ENCODE results near the gene CYP4V2. TPM values are rescaled to one million over a fixed set of nuclear protein-coding genes. Genes with fewer than 3 reads are reported as not detected.

Gene CYP4V2
- total and polyA plus RNA-seq, 3 experiments from 2014 or later, result 10.9 to 30.1 (median 11.8) TPM

- no peak overlapping the region for H3K27ac ChIP-seq (ENCODE audit: low read depth, low read length)
- no peaks in the 10 kb centered on the region for H3K27me3 ChIP-seq (ENCODE audit: insufficient read depth, low read length, poor library complexity, severe bottlenecking)
- H3K4me1 ChIP-seq (ENCODE audit: insufficient read depth, low read length), result no peaks in the 10 kb centered on the region
- POLR2A ChIA-PET, result no interaction called here
- Mint-ChIP-seq H3K4me1 (no peaks in the 10 kb centered on the region), H3K27ac (no peak overlapping the region), H3K36me3 (peaks cover 13 to 23% (median 19%) of the 10 kb centered on the region in 3 donors), H3K4me3 (no peak overlapping the region), H3K9me3 (no peaks in the 10 kb centered on the region), H3K27me3 (peaks cover 0 to 1% of the 10 kb centered on the region in 2 donors)
- no peaks in the 10 kb centered on the region for H3K36me3 ChIP-seq (ENCODE audit: insufficient read depth, low read length)
- CTCF ChIA-PET, result no interaction called here
- H3K9me3 ChIP-seq (ENCODE audit: low read length), result no peaks in the 10 kb centered on the region
- no peak for DNase-seq
- no peak overlapping the region for H3K4me3 ChIP-seq (ENCODE audit: low read length)
Observed at GRCh38 chr4:186255122-186255521, 63.8 kb downstream of the CYP4V2 start.

- H3K4me1 ChIP-seq (ENCODE audit: insufficient read depth, low read length), result no peaks in the 10 kb centered on the region
- Mint-ChIP-seq H3K9me3 (no peaks in the 10 kb centered on the region), H3K36me3 (peaks cover 7 to 10% (median 9%) of the 10 kb centered on the region in 3 donors), H3K4me3 (no peak overlapping the region), H3K27ac (no peak overlapping the region), H3K4me1 (no peaks in the 10 kb centered on the region), H3K27me3 (peaks cover 4 to 6% of the 10 kb centered on the region in 2 donors)
- DNase-seq, result no peak
- no peaks in the 10 kb centered on the region for H3K9me3 ChIP-seq (ENCODE audit: low read length)
- no peaks in the 10 kb centered on the region for H3K36me3 ChIP-seq (ENCODE audit: insufficient read depth, low read length)
- H3K4me3 ChIP-seq (ENCODE audit: low read length), result no peak overlapping the region
- no peaks in the 10 kb centered on the region for H3K27me3 ChIP-seq (ENCODE audit: insufficient read depth, low read length, poor library complexity, severe bottlenecking)
- CTCF ChIA-PET, result no interaction called here
- POLR2A ChIA-PET, result no interaction called here
- no peak overlapping the region for H3K27ac ChIP-seq (ENCODE audit: low read depth, low read length)
Observed at GRCh38 chr4:186258216-186258811, 66.9 kb downstream of the CYP4V2 start.

- no peak overlapping the region for H3K4me3 Mint-ChIP-seq
- H3K9me3 Mint-ChIP-seq, result no peaks in the 10 kb centered on the region
Observed at GRCh38 chr4:186260117-186260503, 68.7 kb downstream of the CYP4V2 start.

More at GRCh38 chr4:186260117-186260503, 68.7 kb downstream of the CYP4V2 start:
- Histone ChIP-seq H3K4me1 (ENCODE audit: insufficient read depth, low read length) (no peaks in the 10 kb centered on the region), H3K36me3 (ENCODE audit: insufficient read depth, low read length) (no peaks in the 10 kb centered on the region), H3K27ac (ENCODE audit: low read depth, low read length) (no peak overlapping the region), H3K4me3 (ENCODE audit: low read length) (no peak overlapping the region), H3K9me3 (ENCODE audit: low read length) (no peaks in the 10 kb centered on the region), H3K27me3 (ENCODE audit: insufficient read depth, low read length, poor library complexity, severe bottlenecking) (no peaks in the 10 kb centered on the region)
- CTCF ChIA-PET, result no interaction called here
- Mint-ChIP-seq H3K27ac (peak overlapping the region in 1 of 8 donors; percentile 41), H3K27me3 (peaks cover 9 to 12% of the 10 kb centered on the region in 2 donors), H3K4me1 (no peaks in the 10 kb centered on the region), H3K36me3 (peaks cover 2 to 9% (median 7%) of the 10 kb centered on the region in 3 donors)
- POLR2A ChIA-PET, result no interaction called here
- DNase-seq, result no peak

Other genes starting within 250 kb of the CYP4V2 start
- under 1 TPM; 0.11 to 0.33 TPM for gene TLR3, start 122.4 kb upstream of the CYP4V2 start, total RNA-seq
- 5.2 TPM for gene TLR3, start 122.4 kb upstream of the CYP4V2 start, polyA plus RNA-seq
- gene FAM149A, start 86.9 kb upstream of the CYP4V2 start, total RNA-seq, result under 1 TPM; 0.46 to 0.80 TPM
- 0.31 TPM for gene FAM149A, start 86.9 kb upstream of the CYP4V2 start, polyA plus RNA-seq
- gene KLKB1, start 35.9 kb downstream of the CYP4V2 start, total RNA-seq, result under 1 TPM; 0.20 to 0.22 TPM
- not detected for gene KLKB1, start 35.9 kb downstream of the CYP4V2 start, polyA plus RNA-seq
- gene F11, start 74.6 kb downstream of the CYP4V2 start, total RNA-seq, result not detected
- gene F11, start 74.6 kb downstream of the CYP4V2 start, polyA plus RNA-seq, result not detected